Activated naive CD4-positive, alpha-beta T cell treated with anti-CD3 and anti-CD28 coated beads, Interleukin-2, amount 50 U/mL, for 24 hours (primary cell): ENCODE data around the gene LRTM2.

Source experiments
- H3K27ac Mint-ChIP-seq: one replicate; pipeline ENCODE4 v1.8.0; 2021; ENCODE audit warnings: mild to moderate bottlenecking, mixed read lengths
- H3K27me3 Mint-ChIP-seq: one replicate; pipeline ENCODE4 v1.8.0; 2021; ENCODE audit warnings: mixed read lengths
- H3K36me3 Mint-ChIP-seq: one replicate; pipeline ENCODE4 v1.8.0; 2021; ENCODE audit warnings: mixed read lengths
- H3K4me1 Mint-ChIP-seq: one replicate; pipeline ENCODE4 v1.8.0; 2021; ENCODE audit warnings: mixed read lengths
- H3K4me3 Mint-ChIP-seq: one replicate; pipeline ENCODE4 v1.8.0; 2021; ENCODE audit warnings: mild to moderate bottlenecking, mixed read lengths
- H3K9me3 Mint-ChIP-seq: one replicate; pipeline ENCODE4 v1.8.0; 2021; ENCODE audit warnings: mixed read lengths

Gene LRTM2

GRCh38 chr12:1820191-1820895 lies at the start of gene LRTM2:
LRTM2 (plus strand) TSS chr12:1820565; CDS start chr12:1828149, 7,584 bp downstream.
- no peaks in the 10 kb centered on the region for H3K36me3 Mint-ChIP-seq
- H3K4me1 Mint-ChIP-seq: peaks cover 3% of the 10 kb centered on the region
- H3K4me3 Mint-ChIP-seq: no peak within 1 kb of the TSS
- H3K9me3 Mint-ChIP-seq: no peaks in the 10 kb centered on the region
- H3K27me3 Mint-ChIP-seq: peaks cover 9% of the 10 kb centered on the region
- no peak within 1 kb of the TSS for H3K27ac Mint-ChIP-seq

GRCh38 chr12:1773937-1774655 lies 46.3 kb upstream of the LRTM2 start:
- Mint-ChIP-seq H3K9me3 (no peaks in the 10 kb centered on the region), H3K4me1 (peaks cover 29% of the 10 kb centered on the region), H3K27me3 (no peaks in the 10 kb centered on the region), H3K27ac (no peak overlapping the region), H3K4me3 (no peak overlapping the region), H3K36me3 (peaks cover 14% of the 10 kb centered on the region)

- H3K36me3 Mint-ChIP-seq: peaks cover 16% of the 10 kb centered on the region
- peak overlapping the region; percentile 33 for H3K27ac Mint-ChIP-seq
- H3K9me3 Mint-ChIP-seq: no peaks in the 10 kb centered on the region
- H3K4me1 Mint-ChIP-seq: peaks cover 26% of the 10 kb centered on the region
- H3K4me3 Mint-ChIP-seq: no peak overlapping the region
- H3K27me3 Mint-ChIP-seq: no peaks in the 10 kb centered on the region
Measured at GRCh38 chr12:1776170-1776921, 44.0 kb upstream of the LRTM2 start.

- H3K27me3 Mint-ChIP-seq: no peaks in the 10 kb centered on the region
- H3K36me3 Mint-ChIP-seq: peaks cover 16% of the 10 kb centered on the region
- no peak overlapping the region for H3K4me3 Mint-ChIP-seq
- H3K4me1 Mint-ChIP-seq: peaks cover 23% of the 10 kb centered on the region
- no peak overlapping the region for H3K27ac Mint-ChIP-seq
- H3K9me3 Mint-ChIP-seq: no peaks in the 10 kb centered on the region
Measured at GRCh38 chr12:1777798-1778197, 42.6 kb upstream of the LRTM2 start.

- Mint-ChIP-seq H3K27ac (no peak overlapping the region), H3K4me1 (peaks cover 19% of the 10 kb centered on the region), H3K36me3 (peaks cover 14% of the 10 kb centered on the region), H3K27me3 (no peaks in the 10 kb centered on the region), H3K9me3 (no peaks in the 10 kb centered on the region), H3K4me3 (no peak overlapping the region)
Measured at GRCh38 chr12:1778911-1779310, 41.5 kb upstream of the LRTM2 start.

GRCh38 chr12:1779783-1780182 lies 40.6 kb upstream of the LRTM2 start:
- peaks cover 18% of the 10 kb centered on the region for H3K4me1 Mint-ChIP-seq
- no peak overlapping the region for H3K4me3 Mint-ChIP-seq
- no peaks in the 10 kb centered on the region for H3K9me3 Mint-ChIP-seq
- H3K27me3 Mint-ChIP-seq: no peaks in the 10 kb centered on the region
- no peak overlapping the region for H3K27ac Mint-ChIP-seq
- peaks cover 15% of the 10 kb centered on the region for H3K36me3 Mint-ChIP-seq

GRCh38 chr12:1781772-1782171 lies 38.6 kb upstream of the LRTM2 start:
- H3K4me3 Mint-ChIP-seq: no peak overlapping the region
- H3K27ac Mint-ChIP-seq: no peak overlapping the region
- H3K9me3 Mint-ChIP-seq: no peaks in the 10 kb centered on the region
- no peaks in the 10 kb centered on the region for H3K27me3 Mint-ChIP-seq
- peaks cover 14% of the 10 kb centered on the region for H3K36me3 Mint-ChIP-seq
- H3K4me1 Mint-ChIP-seq: no peaks in the 10 kb centered on the region

- Mint-ChIP-seq H3K27ac (no peak overlapping the region), H3K36me3 (peaks cover 14% of the 10 kb centered on the region), H3K4me3 (no peak overlapping the region), H3K27me3 (no peaks in the 10 kb centered on the region), H3K9me3 (no peaks in the 10 kb centered on the region), H3K4me1 (no peaks in the 10 kb centered on the region)
Measured at GRCh38 chr12:1782215-1782614, 38.1 kb upstream of the LRTM2 start.

- Mint-ChIP-seq H3K4me3 (no peak overlapping the region), H3K9me3 (no peaks in the 10 kb centered on the region), H3K36me3 (peaks cover 5% of the 10 kb centered on the region), H3K4me1 (peaks cover 17% of the 10 kb centered on the region), H3K27me3 (no peaks in the 10 kb centered on the region), H3K27ac (no peak overlapping the region)
Measured at GRCh38 chr12:1787714-1788113, 32.7 kb upstream of the LRTM2 start.

- Mint-ChIP-seq H3K4me3 (no peak overlapping the region), H3K36me3 (peaks cover 3% of the 10 kb centered on the region), H3K9me3 (no peaks in the 10 kb centered on the region), H3K4me1 (peaks cover 17% of the 10 kb centered on the region), H3K27ac (no peak overlapping the region), H3K27me3 (no peaks in the 10 kb centered on the region)
Measured at GRCh38 chr12:1790444-1790843, 29.9 kb upstream of the LRTM2 start.

GRCh38 chr12:1791104-1791841 lies 29.1 kb upstream of the LRTM2 start:
- Mint-ChIP-seq H3K4me3 (no peak overlapping the region), H3K27ac (peak overlapping the region; percentile 19), H3K36me3 (peaks cover under 1% of the 10 kb centered on the region), H3K27me3 (no peaks in the 10 kb centered on the region), H3K9me3 (no peaks in the 10 kb centered on the region), H3K4me1 (peaks cover 24% of the 10 kb centered on the region)

GRCh38 chr12:1792406-1792805 lies 28.0 kb upstream of the LRTM2 start:
- H3K4me1 Mint-ChIP-seq: peaks cover 24% of the 10 kb centered on the region
- no peaks in the 10 kb centered on the region for H3K9me3 Mint-ChIP-seq
- no peaks in the 10 kb centered on the region for H3K27me3 Mint-ChIP-seq
- H3K27ac Mint-ChIP-seq: no peak overlapping the region
- H3K36me3 Mint-ChIP-seq: no peaks in the 10 kb centered on the region
- no peak overlapping the region for H3K4me3 Mint-ChIP-seq

- Mint-ChIP-seq H3K27me3 (no peaks in the 10 kb centered on the region), H3K4me3 (no peak overlapping the region), H3K9me3 (no peaks in the 10 kb centered on the region), H3K36me3 (no peaks in the 10 kb centered on the region), H3K27ac (no peak overlapping the region), H3K4me1 (peaks cover 24% of the 10 kb centered on the region)
Measured at GRCh38 chr12:1793426-1794210, 26.7 kb upstream of the LRTM2 start.

GRCh38 chr12:1794440-1795090 lies 25.8 kb upstream of the LRTM2 start:
- H3K36me3 Mint-ChIP-seq: no peaks in the 10 kb centered on the region
- H3K27ac Mint-ChIP-seq: no peak overlapping the region
- no peaks in the 10 kb centered on the region for H3K27me3 Mint-ChIP-seq
- peaks cover 24% of the 10 kb centered on the region for H3K4me1 Mint-ChIP-seq
- no peaks in the 10 kb centered on the region for H3K9me3 Mint-ChIP-seq
- no peak overlapping the region for H3K4me3 Mint-ChIP-seq
